K562 (cell line): ENCODE data around the gene SPTLC1. TPM values are rescaled to one million over a fixed set of nuclear protein-coding genes. Genes with fewer than 3 reads are reported as not detected.

Source experiments
- DACH1 ChIP-seq: fragments of 450-650 bp; IDR thresholded peaks from 2 replicates; pipeline ENCODE4 v1.6.1; 2018; ENCODE audit not compliant: partially characterized antibody
- DMBX1 ChIP-seq: fragments of 250-450 bp; sonication (Bioruptor Pico); IDR thresholded peaks from 2 replicates; pipeline ENCODE4 v1.8.0; 2022; ENCODE audit warnings: inconsistent platforms, mild to moderate bottlenecking, moderate library complexity, borderline replicate concordance
- DPF2 ChIP-seq: fragments of 450-650 bp; IDR thresholded peaks from 2 replicates; pipeline ENCODE4 v1.6.1; 2016
- EHMT2 ChIP-seq: fragments of 450-650 bp; IDR thresholded peaks from 2 replicates; pipeline ENCODE4 v1.6.1; 2018; ENCODE audit warnings: antibody characterized with exemption
- HMGXB4 ChIP-seq: sonication (generic); formaldehyde crosslinking; IDR thresholded peaks from 2 replicates; pipeline ENCODE4 v1.8.1; 2023; ENCODE audit warnings: mild to moderate bottlenecking, missing genetic modification reagents
- NRF1 ChIP-seq, 2 experiments: fragments of 450-650 bp; IDR thresholded peaks in 1 of 2; conservative IDR thresholded peaks in 1 of 2; 2 replicates each; pipeline ENCODE4 v1.6.1; 2014; ENCODE audit warnings: mild to moderate bottlenecking in 2 of 2
- PBX2 ChIP-seq, 2 experiments: IDR thresholded peaks in 1 of 2; conservative IDR thresholded peaks in 1 of 2; 2 replicates each; pipeline ENCODE4 v1.6.1; 2016; ENCODE audit warnings: low read depth in 2 of 2, mild to moderate bottlenecking in 1 of 2, missing compliant biosample characterization in 1 of 2, missing genetic modification characterization in 1 of 2, moderate library complexity in 1 of 2
- SP2 ChIP-seq: IDR thresholded peaks from 2 replicates; pipeline ENCODE4 v1.6.1; 2011; ENCODE audit warnings: mild to moderate bottlenecking, low read depth, low read length, moderate library complexity; ENCODE audit not compliant: poor library complexity, severe bottlenecking; ENCODE audit errors: extremely low read depth
- THAP7 ChIP-seq: fragments of 250-450 bp; sonication (Bioruptor Pico); IDR thresholded peaks from 2 replicates; pipeline ENCODE4 v1.5.0; 2021
- YY1 ChIP-seq, 3 experiments: IDR thresholded peaks; 2 replicates each; pipeline ENCODE4 v1.6.1; 2011; ENCODE audit warnings: low read length in 2 of 3, mild to moderate bottlenecking in 2 of 3, moderate library complexity in 2 of 3, borderline replicate concordance in 1 of 3, control low read depth in 1 of 3, low read depth in 1 of 3; ENCODE audit not compliant: insufficient read depth in 3 of 3, insufficient replicate concordance in 2 of 3, control insufficient read depth in 1 of 3, insufficient read length in 1 of 3; ENCODE audit errors: extremely low read depth in 1 of 3
- ZNF592 ChIP-seq: fragments of 450-650 bp; IDR thresholded peaks from 2 replicates; pipeline ENCODE4 v1.6.1; 2017; ENCODE audit warnings: antibody characterized with exemption, mild to moderate bottlenecking
- ZSCAN32 ChIP-seq: fragments of 450-650 bp; formaldehyde crosslinking; IDR thresholded peaks from 2 replicates; pipeline ENCODE4 v1.4.0; 2020; ENCODE audit warnings: mild to moderate bottlenecking, moderate library complexity
- polyA plus RNA-seq, 8 experiments: library from polyadenylated mRNA; depleted of rRNA in 4 of 8; stranded (reverse) in 5 of 8; unstranded in 3 of 8; fragments of >200 nt; fragmentation: Nextera tagmentation in 2 of 8; fragmentation: Illumina TruSeq in 1 of 8; extraction: Ambion mirVana in 2 of 8; extraction: Trizol in 1 of 8; gene quantifications; 2 replicates each; pipeline versions ENCODE4 v1.2.1 to v1.2.3, GENCODE V29; 2011 to 2014; ENCODE audit warnings: inconsistent platforms in 1 of 8, missing spikeins in 1 of 8
- total RNA-seq, 7 experiments: library from RNA; depleted of rRNA in 6 of 7; stranded (reverse); fragments of >200 nt in 6 of 7; fragmentation: Illumina TruSeq in 2 of 7; extraction: Trizol in 2 of 7; gene quantifications; 2 replicates each; pipeline versions ENCODE4 v1.2.1 to v1.2.3, GENCODE V29; 2011 to 2021; ENCODE audit warnings: low replicate concordance in 1 of 7
- TF ChIP-seq, protein P1 (sequence below): fragments of 450-650 bp; formaldehyde crosslinking; IDR thresholded peaks from 2 replicates; pipeline ENCODE4 v1.4.0; 2022; ENCODE audit warnings: missing genetic modification characterization

SPTLC1 gene
- total and polyA plus RNA-seq, 9 of the 15 experiments (the other 6 are each of a cell fraction or from before 2014, with no cell fraction given), result 58.8 to 125 (median 84.5) TPM

GRCh38 chr9:92043002-92043401, 72.2 kb downstream of the SPTLC1 start (continued):
- TF ChIP-seq PBX2 (CRISPR knock-in tag; IDR thresholded peaks at IDR 0.05; ENCODE audit: low read depth) (peak; percentile 39; the same call in 1 of the 2 replicates), PBX2 (tag; conservative IDR thresholded peaks at IDR 0.05; ENCODE audit: low read depth) (peak; percentile 76), SP2 (no peak), ZSCAN32 (CRISPR knock-in tag) (no peak), DMBX1 (CRISPR knock-in tag) (no peak), YY1 (IDR thresholded peaks at IDR 0.05; ENCODE audit: borderline replicate concordance in 1 of 3, control insufficient read depth in 1 of 3, extremely low read depth in 1 of 3, insufficient read depth in 3 of 3, insufficient read length in 1 of 3, insufficient replicate concordance in 2 of 3, low read depth in 1 of 3, low read length in 2 of 3) (peak in 1 of 3 experiments; percentile 22), HMGXB4 (CRISPR knock-in tag) (no peak), DPF2 (0 out of 2 replicates have a peak, but pooled peaks have one; percentile 19), DACH1 (no peak), THAP7 (CRISPR knock-in tag) (no peak), NRF1 (conservative IDR thresholded peaks at IDR 0.05 in 1 of 2, IDR thresholded peaks at IDR 0.05 in 1 of 2) (no peak), ZNF592 (no peak), EHMT2 (peak; percentile 45; the same call in 1 of the 2 replicates)
- TF ChIP-seq, protein P1, sequence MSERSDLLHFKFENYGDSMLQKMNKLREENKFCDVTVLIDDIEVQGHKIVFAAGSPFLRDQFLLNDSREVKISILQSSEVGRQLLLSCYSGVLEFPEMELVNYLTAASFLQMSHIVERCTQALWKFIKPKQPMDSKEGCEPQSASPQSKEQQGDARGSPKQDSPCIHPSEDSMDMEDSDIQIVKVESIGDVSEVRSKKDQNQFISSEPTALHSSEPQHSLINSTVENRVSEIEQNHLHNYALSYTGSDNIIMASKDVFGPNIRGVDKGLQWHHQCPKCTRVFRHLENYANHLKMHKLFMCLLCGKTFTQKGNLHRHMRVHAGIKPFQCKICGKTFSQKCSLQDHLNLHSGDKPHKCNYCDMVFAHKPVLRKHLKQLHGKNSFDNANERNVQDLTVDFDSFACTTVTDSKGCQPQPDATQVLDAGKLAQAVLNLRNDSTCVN (CRISPR knock-in tag), result no peak
